NCI-H1694 treated with DMSO at 0.1 percent for 48 hours (cell line): ENCODE results near the gene SNX19.
A peak's percentile ranks its signal among the peaks of the same experiment; 100 is the strongest.
"Not testable (repeated sequence)": the region's sequence is repeated elsewhere in the genome, so short reads cannot be mapped to it uniquely, and the experiment has no call there.

Source experiments
- DNase-seq: peaks from one replicate; lab custom pipeline; 2025; lab: John Stamatoyannopoulos, UW

Gene SNX19

DNA sequence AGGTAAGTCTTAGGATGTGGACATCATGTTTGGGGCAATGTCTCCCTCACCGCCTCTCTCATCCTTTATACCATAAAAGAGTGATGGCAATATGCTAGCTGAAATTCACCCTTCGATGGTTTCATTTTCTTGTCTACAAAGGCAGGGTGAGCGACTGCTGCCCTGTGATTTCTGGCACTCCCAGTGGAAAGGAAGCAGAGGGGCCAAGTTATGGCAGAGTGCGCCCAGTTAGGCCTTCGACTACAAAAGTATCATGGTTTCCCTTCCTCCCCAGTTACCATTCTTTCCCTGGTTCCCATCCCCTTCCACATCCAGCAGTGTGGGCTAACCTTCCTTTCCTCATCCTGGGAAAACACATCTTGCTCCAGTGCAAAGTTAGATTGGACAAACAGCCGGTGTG lies 43.8 kb downstream of the SNX19 start:
- DNase-seq, result no peak

- no peak for DNase-seq
These were observed 44.2 kb downstream of the SNX19 start for GRCh38 chr11:130872102-130872501.

- DNase-seq, result no peak
These were observed 44.7 kb downstream of the SNX19 start for GRCh38 chr11:130871616-130872015.

GRCh38 chr11:130868721-130869390 lies 47.4 kb downstream of the SNX19 start:
- DNase-seq, result no peak

DNA sequence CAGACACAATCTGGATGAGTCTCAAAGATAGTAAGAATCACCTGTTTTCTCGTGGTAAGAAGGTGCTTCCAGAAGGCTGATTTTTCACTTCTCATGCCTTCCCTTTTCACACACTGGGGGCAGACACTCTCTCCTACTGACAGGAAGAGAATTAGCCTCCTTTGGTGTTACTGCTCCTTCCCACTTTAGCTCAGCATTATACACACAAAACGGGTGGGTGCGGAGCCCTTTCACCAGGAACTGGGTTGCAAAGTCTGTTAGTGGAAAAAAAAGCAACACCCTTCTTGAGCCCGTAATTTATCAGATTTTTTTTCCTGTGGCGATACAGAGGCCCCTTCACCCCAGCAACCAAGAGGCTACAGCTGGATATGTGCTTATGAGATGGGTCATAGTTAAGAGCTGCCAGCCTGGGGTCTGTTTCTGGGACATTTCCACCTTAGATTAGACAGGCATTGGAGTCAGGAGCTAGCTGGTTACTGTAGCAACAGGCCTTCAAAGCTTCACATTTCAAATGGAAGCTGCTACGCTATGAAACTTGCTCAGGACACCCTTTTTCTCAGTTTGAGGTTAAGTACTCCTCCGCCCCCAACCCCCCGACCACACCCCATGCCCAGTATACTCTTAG lies 48.1 kb downstream of the SNX19 start:
- DNase-seq, result no peak

DNA sequence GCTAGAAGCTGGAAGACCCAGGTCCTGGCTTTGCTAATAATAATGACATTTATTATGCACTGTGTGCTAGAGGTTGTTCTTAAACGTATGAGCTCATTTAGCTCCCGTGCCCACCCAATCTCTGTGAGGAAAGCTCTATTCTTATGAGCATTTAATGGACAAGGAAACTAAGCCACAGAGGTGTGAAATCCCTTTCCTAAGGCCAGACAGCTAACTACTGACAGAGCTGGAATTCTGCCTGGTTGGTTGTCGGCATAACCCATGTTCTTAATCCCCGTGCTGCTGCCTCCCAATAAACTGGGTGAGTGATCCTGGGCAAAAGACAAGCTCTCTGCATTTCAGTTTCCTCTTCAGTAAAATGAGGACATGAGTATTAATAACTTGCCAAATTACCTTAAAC lies 49.4 kb downstream of the SNX19 start:
- DNase-seq, result no peak

GRCh38 chr11:130865774-130866114 lies 50.5 kb downstream of the SNX19 start:
- DNase-seq, result no peak

GRCh38 chr11:130865091-130865773 lies 51.0 kb downstream of the SNX19 start:
- DNase-seq, result no peak

DNA sequence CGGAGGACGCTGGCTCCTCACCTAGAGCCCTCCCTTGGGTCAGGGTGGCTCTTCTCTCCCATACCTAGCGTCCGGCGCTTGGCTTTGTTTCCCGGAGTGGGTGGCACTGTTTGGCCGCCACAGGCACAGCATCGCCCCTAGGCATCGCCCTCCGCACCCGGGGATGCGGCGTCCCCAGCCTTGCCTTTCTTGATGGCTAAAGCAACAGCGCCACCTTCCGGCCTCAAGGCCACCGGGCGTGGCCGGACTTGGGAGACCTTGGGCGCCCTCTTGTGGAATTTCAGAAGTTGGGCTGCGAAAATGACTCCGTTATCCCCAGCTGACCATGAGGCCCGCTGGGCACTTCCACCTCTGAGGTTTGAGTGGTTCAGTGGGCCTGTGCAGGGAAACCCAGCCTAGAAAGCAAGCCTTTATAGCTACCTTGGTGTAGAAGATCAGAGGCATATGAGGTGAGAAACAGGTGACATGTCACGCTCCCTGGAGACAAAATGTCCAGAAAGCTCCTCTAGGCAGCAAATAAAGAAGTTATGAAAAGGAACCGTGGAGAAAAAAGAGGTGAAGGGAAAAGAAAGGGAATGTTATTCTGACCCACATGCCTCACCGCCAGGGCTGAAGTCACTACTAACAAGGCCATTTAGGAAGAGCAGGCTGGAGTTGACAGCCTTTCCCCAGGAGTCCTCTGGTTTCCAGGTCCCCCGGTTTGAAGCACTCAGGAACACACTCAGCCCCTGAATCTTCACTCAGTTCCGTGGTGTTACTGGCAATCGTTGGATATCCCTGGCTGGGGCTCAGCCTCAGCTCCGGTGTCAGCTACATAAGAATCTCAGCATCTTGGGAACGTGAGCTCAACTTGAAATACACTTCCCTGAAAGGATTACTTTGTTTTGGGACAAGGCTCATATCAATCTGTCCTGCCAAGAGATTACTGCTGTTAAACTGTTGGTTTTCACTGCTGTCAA lies 54.1 kb downstream of the SNX19 start:
- DNase-seq, result peak; percentile 34

DNA sequence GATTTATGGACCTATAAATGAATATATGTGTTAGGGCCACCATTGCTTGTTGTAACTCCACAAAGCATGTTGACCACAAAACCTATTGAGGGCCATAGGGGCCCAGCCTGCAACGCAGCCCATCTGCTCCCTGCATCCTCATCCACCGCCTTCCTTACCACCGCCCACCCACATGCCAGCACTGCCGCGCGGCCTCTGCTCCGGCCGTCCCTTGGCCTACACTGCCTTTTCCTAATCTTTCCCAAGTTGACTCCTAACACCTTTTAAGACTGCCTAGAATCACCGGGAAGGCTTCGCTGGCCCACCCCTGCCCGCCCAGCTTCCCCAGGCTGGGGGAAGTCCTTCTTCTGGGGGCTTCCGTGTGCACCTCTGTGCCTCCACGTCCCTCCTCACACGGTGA lies 55.0 kb downstream of the SNX19 start:
- DNase-seq, result no peak

DNA sequence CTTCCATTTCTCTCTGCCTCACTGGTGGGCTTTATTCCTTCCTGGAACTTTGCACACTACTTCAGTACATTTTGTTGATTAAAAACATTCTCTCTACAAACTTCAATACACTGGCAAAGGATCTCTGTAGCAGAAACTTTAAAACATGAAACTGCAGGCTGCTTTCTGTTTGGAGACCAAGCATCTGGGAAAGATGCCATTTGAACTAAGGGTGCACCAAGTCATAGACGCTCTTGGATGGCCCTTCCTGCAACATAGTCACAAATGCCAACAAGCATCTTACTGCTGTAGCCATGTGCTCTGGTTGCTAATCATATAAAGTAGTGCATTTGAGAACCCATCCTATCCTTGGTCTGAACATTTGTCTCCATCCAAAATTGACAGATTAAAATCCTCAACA lies 56.4 kb downstream of the SNX19 start:
- no peak for DNase-seq

DNA sequence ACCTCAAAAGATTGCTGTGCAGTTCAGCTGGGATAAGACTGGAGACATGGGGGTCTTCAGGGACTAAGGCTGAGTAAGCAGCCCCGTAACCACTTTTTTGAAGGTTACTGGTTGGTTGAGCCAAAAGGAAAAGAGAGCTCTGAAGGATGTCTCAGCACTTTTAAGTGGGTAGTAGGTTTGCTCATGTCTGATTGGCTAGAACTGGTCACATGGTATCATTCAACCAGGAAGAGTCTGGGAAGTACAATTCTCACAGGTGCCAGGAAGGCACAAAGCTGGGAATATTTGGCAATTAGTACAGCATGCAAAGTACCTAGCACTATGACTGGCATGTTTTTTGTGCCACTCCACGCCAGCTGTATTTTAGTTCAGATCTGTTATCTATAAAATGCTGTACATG lies 58.1 kb downstream of the SNX19 start:
- DNase-seq, result no peak

GRCh38 chr11:130855707-130856106 lies 60.6 kb downstream of the SNX19 start:
- DNase-seq, result not testable (repeated sequence)

DNA sequence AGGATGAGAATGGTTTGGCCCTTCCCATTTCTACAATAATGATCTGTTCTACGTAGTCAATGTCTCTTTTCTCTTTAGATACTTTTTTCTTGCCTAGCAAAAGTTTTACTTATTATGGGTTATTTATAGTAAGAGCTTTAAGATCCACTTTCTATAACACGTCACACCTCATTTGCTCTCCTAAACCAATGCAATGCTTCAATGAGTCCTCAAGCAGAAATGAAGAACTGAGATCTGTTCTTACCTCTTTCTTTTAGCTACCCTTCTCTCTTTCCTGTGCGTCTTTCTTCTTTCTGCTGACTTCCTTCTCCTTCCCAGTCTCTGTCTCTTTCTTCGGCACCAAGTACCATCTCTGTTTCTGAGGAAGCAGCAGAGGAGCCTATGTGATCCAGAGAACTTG lies 61.8 kb downstream of the SNX19 start:
- DNase-seq, result no peak

- no peak for DNase-seq
These were observed 63.7 kb downstream of the SNX19 start for GRCh38 chr11:130852589-130852988.

GRCh38 chr11:130850185-130850944 lies 65.9 kb downstream of the SNX19 start:
- no peak for DNase-seq

GRCh38 chr11:130849215-130849568 lies 67.1 kb downstream of the SNX19 start:
- DNase-seq, result no peak

DNA sequence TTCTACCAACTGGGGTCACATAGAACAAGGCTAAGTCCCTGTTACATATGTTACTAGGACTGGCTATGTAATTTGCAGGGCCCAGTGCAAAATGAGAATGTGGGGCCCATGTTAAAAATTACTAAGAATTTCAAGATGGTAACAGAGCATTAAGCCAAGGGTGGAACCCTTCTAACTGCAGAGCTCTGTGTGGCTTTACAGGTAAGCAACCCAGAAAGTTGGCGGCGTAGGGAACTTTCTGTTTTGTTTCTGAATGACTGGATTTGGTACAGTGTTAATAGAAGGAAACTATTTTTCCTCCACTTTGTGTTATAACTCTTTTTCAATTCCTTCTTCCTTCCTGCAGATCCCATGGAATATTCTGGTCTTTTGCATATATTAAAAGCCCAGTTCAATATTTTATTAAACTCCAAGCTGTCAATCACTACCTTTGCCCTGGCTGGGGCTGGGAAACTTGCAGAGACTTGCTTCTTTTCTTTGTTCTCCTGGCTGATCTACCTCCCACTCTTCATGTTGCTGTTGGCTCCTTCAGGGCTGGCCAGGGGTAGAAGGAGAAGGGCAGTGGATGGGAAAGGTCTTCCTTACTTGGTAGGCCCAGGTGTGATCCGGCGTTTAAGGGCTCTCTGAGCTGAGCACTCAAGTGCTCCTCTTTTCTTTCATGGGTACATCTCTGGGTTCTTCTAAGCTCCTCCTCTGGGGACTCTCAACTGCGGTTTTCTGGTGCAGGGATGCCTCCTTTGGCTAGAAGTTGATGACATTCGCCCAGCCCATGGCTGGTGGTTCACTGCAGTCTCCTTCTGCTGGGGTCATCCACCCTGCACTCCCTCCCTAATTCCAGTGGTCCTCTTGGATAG lies 67.7 kb downstream of the SNX19 start:
- DNase-seq, result no peak

- no peak for DNase-seq
These were observed 68.8 kb downstream of the SNX19 start for GRCh38 chr11:130847517-130847916.

- no peak for DNase-seq
These were observed 69.7 kb downstream of the SNX19 start for GRCh38 chr11:130846606-130847005.

DNA sequence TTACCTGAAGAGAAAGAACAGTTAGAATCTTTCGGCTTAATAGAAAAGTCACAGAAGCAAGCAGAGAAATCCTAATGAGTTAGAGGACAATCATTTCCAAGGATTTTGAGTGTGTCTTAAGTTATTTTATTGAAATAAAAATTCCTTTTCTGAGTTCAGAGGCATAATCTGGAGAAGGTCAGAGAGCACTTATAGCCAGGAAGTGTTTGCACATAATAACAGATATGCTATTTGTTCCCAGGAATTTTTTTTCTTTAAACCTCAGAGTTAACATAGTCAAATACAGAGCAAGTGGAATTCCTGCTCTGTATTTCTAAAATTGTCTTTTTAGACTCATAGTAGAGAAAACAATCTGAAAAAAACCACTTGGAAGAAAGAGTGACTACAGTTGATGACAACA lies 74.3 kb downstream of the SNX19 start:
- DNase-seq, result no peak
